ENCODE data around the gene LRIG3. TPM values are rescaled to one million over a fixed set of nuclear protein-coding genes. Genes with fewer than 3 reads are reported as not detected.

LRIG3 gene
- total RNA-seq, 4 donors from 2014 or later, result 32.4 to 87.2 (median 68.4) TPM

DNA sequence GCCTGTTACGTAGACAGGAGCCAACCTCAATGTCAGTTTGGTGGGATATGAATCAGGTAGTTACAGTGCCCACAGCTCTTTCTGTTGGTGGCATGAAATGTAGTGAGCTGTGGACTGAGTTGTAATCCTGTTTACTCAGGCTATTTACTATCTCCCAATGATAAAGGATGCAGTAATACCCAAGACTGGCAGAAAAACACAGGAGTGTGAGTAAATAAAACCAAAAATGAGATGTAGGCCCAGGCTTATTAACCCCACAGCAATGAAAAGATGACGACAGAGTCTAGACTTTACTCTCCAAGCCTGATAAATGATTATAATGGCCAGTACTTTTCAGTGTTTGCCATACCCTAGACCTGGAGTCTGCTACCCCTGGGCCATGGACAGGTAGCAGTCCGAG is 22.8 kb upstream of the LRIG3 start:
- TF ChIP-seq, protein P1, sequence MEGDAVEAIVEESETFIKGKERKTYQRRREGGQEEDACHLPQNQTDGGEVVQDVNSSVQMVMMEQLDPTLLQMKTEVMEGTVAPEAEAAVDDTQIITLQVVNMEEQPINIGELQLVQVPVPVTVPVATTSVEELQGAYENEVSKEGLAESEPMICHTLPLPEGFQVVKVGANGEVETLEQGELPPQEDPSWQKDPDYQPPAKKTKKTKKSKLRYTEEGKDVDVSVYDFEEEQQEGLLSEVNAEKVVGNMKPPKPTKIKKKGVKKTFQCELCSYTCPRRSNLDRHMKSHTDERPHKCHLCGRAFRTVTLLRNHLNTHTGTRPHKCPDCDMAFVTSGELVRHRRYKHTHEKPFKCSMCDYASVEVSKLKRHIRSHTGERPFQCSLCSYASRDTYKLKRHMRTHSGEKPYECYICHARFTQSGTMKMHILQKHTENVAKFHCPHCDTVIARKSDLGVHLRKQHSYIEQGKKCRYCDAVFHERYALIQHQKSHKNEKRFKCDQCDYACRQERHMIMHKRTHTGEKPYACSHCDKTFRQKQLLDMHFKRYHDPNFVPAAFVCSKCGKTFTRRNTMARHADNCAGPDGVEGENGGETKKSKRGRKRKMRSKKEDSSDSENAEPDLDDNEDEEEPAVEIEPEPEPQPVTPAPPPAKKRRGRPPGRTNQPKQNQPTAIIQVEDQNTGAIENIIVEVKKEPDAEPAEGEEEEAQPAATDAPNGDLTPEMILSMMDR (IDR thresholded peaks at IDR 0.05; ENCODE audit: low read depth), result no peak

- TF ChIP-seq, protein P1 (IDR thresholded peaks at IDR 0.05; ENCODE audit: low read depth), result no peak
Measured at GRCh38 chr12:58942345-58942744, 22.0 kb upstream of the LRIG3 start.

- TF ChIP-seq, protein P1 (IDR thresholded peaks at IDR 0.05; ENCODE audit: low read depth), result no peak
Measured at GRCh38 chr12:58939399-58940100, 19.2 kb upstream of the LRIG3 start.

GRCh38 chr12:58938440-58938839 is 18.1 kb upstream of the LRIG3 start:
- TF ChIP-seq, protein P1 (IDR thresholded peaks at IDR 0.05; ENCODE audit: low read depth), result no peak

GRCh38 chr12:58934528-58934927 is 14.2 kb upstream of the LRIG3 start:
- TF ChIP-seq, protein P1 (IDR thresholded peaks at IDR 0.05; ENCODE audit: low read depth), result no peak

- TF ChIP-seq, protein P1 (IDR thresholded peaks at IDR 0.05; ENCODE audit: low read depth), result no peak
Measured at GRCh38 chr12:58932806-58933681, 12.7 kb upstream of the LRIG3 start.

GRCh38 chr12:58931518-58931917 is 11.2 kb upstream of the LRIG3 start:
- TF ChIP-seq, protein P1 (IDR thresholded peaks at IDR 0.05; ENCODE audit: low read depth), result no peak
